T1000 (cell line): ENCODE data around the gene CXCL14.
"Not testable (repeated sequence)": the region's sequence is repeated elsewhere in the genome, so short reads cannot be mapped to it uniquely, and the experiment has no call there.

Experiments used
- DNase-seq: peaks from one replicate; lab custom pipeline; 2025; ENCODE audit warnings: mixed read lengths; lab: John Stamatoyannopoulos, UW

CXCL14 gene

GRCh38 chr5:135543485-135544304 is 35.1 kb downstream of the CXCL14 start:
- no peak for DNase-seq

GRCh38 chr5:135543001-135543484 is 35.7 kb downstream of the CXCL14 start:
- no peak for DNase-seq

- DNase-seq: no peak
Measured at GRCh38 chr5:135541807-135542502, 36.8 kb downstream of the CXCL14 start.

- DNase-seq: no peak
Measured at GRCh38 chr5:135539430-135540005, 39.3 kb downstream of the CXCL14 start.

- DNase-seq: no peak
Measured at GRCh38 chr5:135538261-135538660, 40.5 kb downstream of the CXCL14 start.

GRCh38 chr5:135537745-135538144 is 41.0 kb downstream of the CXCL14 start:
- DNase-seq: no peak

- DNase-seq: no peak
Measured at GRCh38 chr5:135537271-135537670, 41.5 kb downstream of the CXCL14 start.

- no peak for DNase-seq
Measured at GRCh38 chr5:135535820-135536801, 42.7 kb downstream of the CXCL14 start, which contains the start of gene NEUROG1. TSS of gene NEUROG1 (minus strand) at chr5:135535964. CDS start at chr5:135535690, 274 bp downstream.

- DNase-seq: no peak
Measured at GRCh38 chr5:135535420-135535819, 43.4 kb downstream of the CXCL14 start.

GRCh38 chr5:135534609-135535419 is 44.0 kb downstream of the CXCL14 start:
- no peak for DNase-seq

GRCh38 chr5:135533794-135534193 is 45.0 kb downstream of the CXCL14 start:
- DNase-seq: no peak

GRCh38 chr5:135533334-135533733 is 45.5 kb downstream of the CXCL14 start:
- no peak for DNase-seq

- not testable (repeated sequence) for DNase-seq
Measured at GRCh38 chr5:135529576-135529975, 49.2 kb downstream of the CXCL14 start.

- DNase-seq: no peak
Measured at GRCh38 chr5:135526924-135527323, 51.9 kb downstream of the CXCL14 start.

GRCh38 chr5:135521964-135522363 is 56.8 kb downstream of the CXCL14 start:
- no peak for DNase-seq
